Hypothalamus (tissue), 51 donors: ENCODE data around the gene CDC42BPG.
"Not testable (repeated sequence)": the region's sequence is repeated elsewhere in the genome, so short reads cannot be mapped to it uniquely, and the experiment has no call there.

ENCODE experiments used
- DNase-seq, 51 donors: peaks; one replicate each; lab custom pipeline; 2025; lab: John Stamatoyannopoulos, UW

Gene CDC42BPG

DNA sequence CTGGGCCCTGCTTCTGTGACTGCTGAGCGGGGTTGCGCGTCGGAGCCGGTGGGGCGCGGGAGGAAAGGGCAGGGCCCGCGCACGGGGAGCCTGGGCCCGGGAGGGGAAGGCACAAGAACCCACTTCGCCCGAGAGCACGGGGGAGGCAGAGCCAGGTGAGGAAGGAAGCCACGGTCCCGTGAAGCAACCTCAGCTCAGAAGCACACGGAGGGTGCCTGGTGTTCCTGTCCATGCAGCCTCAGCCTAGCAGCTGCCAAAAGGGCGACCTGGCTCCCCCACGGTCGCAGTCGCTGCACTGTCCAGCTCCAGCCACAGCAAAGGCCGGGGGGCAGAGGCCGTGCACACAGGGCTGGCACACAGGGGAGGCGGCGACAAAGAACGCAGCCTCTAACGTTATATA, 9.3 kb upstream of the CDC42BPG start:
- no peak for DNase-seq

DNA sequence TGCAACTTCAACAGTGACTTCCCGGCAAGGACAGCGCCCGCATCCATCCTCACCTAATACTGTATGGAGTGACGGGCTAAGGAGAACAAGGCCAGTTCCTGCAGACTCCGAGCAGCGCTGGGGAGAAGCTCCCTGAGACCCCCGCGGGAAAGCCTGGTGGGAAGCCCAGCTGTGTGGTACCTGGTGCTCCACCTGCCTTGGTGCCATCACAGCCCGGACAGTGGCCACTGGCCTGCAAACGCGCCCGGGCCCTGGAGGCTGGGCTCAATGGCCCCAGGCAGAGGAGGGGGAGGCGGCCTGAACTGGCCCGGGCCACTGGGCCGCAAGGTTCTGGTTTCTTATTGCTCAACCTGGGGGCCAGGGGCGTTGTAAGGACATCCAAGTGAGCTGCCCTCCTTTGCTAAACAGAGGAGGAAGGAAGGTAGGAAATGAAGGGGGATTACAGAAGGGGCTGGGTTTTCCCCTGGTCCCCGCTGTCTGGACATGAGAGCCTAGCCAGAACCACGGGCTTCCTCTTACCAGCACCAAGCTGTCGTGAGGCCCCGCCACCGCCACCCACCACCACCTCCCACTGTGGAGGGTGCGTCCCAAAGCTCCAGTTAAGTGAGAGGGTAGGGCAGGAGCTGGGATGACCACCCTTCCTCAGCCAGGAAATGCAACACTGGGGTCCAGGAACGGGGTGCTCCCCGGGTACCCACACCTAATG, 8.5 kb upstream of the CDC42BPG start:
- DNase-seq = no peak

DNA sequence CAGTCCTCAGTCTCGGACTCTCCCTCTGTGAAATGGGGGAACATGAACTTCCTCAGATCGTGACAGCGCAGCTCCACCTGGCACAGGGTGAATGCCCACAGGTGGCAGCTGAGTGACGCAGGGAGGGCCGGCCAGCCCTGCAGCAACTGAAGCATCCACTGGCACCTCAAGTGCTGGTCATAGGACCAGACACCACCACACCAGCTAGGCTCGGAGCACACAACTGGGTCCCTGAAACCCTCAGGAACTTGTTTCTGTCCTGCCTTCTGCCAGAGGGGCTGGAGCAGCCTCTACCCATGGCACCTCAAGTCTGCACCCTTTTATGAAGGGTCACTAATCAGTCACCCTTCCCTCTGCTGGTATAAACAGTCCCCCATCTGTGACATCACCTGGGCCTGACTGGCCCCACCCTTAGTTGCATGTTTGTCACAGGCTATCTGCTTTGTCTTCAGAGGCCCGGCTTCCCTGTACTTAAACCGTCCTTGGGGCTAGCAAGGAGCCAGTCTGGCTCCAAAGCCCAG, 7.4 kb upstream of the CDC42BPG start:
- DNase-seq = no peak

DNA sequence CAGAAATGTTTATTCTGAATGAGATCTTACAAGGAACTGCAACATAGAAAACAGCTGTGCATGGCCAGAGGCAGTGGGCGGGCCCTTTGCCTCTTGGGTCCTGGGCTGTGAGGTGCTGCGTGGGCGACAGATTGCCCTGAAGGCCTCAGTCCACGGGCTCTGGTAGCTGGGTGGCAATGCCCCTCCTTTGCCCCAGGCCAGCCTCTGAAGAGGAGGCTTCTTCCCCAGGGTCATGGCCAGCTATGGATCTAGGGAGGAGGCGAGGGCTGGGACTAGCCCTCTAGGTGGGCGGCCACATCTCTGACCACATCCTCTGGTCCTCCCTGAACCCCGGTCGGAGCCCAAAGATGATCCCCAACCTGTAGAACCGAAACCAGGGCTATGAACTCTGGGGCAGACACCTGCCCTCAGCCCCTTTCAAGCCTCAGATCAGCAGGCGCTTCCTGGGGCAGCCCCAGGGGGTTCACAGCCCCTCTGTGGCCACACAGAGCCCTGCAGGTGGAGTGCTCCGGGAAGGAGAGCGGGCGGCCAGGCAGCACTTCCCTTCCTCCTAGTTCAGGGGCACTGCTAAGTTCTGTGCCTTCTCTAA, 6.6 kb upstream of the CDC42BPG start:
- no peak for DNase-seq

DNA sequence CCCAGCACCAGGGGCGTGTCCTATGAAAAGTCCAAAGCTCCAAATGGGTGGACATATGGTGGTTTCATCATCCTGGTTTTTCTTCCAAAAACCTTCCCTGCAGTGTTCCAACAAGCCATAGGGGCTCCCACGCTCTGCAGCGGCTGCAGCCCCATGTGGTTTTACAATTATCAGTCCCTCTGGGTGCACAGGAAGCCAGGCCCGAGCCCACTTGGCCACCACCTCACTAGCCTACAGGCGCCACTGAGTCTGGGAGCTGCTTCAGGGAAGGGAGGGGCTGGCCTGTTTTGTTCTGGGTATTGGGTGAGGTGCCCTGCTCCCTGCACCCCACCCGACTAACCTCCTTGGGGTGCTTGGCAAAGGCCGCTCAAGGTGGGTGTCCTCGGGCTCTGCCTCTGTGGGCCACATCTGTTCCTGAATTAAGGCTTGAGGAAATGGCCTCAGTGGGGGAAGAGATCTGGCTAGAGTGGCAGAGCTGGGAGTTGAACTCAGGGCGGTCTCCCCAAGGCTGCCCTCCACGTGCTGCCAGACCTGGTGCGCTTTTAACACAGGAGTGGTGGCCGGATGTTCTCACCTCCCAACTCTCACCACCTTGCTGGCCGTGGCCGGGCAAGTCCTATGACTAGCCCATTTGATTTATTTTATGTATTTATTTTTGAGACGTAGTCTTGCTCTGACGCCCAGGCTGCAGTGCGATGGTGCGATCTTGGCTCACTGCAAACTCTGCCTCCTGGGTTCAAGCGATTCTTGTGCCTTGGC, 5.3 kb upstream of the CDC42BPG start:
- no peak for DNase-seq

DNA sequence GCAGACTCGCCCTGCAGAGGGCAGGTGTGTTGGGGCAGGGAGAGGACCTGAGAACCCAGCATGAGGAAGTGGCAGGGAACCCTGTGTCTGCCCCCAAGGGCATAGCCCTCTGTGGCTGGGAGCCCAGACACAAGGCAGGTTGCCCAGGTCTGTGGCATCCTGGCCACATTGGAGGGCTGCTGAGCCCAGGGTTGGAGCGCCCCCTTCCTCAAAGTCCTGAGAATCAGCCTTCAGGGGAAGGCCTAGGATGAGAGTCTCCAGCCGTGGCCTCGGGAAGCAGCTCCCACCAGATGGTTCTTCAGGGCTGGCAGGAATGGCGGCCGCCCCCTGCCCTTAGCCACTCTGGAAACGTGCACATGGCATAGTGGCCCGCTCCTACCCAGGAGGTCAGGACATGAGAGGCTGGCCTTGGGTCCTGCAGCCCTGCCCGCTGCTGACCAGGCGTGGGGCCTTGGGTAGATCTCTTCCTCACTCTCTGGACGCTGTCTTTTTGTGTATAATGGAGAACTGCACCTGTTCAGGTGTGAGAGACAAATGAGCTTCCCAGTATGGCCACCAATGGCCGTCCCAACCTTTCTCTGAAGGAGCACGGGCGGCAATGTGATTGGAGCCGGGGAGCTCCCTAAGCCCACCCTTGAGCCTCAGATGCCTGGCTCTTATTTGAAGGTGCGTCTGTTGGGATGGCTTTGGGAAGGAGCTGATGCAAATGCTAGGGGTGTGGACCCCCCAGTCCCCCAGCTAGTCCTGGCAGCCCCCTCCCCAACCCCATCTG, 4.6 kb upstream of the CDC42BPG start:
- DNase-seq = no peak

DNA sequence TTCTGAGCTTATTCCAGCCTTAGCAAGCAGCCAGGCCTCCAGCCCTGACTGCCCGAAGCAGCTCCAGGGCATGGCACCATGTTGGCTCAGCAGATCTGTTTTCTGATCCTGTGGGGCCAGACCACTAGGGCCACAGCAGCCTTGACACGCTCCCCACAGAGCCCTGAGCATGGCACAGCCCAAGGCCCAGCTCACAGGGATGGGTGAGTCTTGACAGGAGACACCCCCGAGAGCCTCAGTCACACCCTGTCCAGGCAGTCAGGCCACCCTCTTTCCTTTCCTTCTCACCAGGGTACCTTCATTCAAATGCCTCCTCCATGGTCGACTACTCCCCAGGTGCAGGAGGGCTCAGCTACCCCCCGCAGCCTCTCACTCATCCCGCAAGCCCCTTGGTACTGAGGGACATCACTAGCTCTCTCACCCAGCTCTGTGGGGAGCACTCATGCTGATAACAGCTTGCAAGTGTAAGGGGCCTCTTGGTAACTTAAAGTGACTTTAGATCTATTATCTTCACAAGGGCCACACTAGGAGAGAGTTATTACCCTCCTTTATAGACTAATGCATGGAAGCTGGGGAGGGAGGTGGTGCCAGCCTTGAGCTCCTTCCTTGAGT, 3.9 kb upstream of the CDC42BPG start:
- no peak for DNase-seq

DNA sequence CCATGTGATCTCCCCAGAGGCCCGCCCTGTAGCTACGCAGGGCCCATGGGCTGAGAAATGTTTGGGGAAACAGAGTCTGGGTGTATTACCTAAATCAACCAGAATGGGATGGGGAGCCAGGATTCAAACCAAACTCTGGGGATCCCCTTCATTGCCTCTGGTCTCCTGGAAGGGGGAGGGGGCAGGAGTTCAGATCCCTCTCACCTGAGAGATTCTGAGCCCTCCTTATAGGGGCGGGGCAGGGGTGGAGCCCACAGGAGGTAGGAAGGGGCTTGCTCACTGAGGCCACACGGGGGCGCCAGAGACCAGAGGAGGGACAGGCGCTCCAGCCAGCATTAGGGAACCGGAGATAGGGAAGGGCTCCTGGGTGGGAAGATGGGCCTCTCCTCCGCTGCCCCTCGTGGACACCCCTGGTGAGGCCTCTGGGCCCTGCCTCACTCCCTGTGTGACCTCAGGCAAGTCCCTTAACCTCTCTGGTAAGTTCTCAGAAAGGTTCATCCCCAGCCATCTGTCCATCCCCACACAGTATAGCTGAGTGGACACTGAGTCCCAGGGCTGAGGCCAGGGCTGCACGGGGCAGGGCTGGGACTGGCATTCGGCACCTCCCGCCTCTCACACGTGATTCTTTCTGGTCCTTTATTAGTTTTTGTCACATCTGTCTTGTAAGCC, 2.7 kb upstream of the CDC42BPG start:
- DNase-seq = peak; percentile 30 to 91 (median 74)

DNA sequence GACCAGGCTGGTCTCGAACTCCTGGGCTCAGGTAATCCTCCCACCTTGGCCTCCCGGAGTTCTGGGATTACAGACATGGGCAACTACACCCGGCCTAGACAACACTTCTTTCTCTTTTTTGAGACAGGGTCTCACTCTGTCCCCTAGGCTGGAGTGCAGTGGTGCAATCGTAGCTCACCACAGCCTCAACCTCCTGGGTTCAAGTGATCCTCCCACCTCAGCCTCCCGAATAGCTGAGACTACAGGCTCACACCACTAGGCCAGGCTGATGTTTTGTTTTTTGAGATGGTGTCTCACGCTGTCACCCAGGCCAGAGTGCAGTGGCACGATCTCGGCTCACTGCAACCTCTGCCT, 1.3 kb upstream of the CDC42BPG start:
- DNase-seq = not testable (repeated sequence)

DNA sequence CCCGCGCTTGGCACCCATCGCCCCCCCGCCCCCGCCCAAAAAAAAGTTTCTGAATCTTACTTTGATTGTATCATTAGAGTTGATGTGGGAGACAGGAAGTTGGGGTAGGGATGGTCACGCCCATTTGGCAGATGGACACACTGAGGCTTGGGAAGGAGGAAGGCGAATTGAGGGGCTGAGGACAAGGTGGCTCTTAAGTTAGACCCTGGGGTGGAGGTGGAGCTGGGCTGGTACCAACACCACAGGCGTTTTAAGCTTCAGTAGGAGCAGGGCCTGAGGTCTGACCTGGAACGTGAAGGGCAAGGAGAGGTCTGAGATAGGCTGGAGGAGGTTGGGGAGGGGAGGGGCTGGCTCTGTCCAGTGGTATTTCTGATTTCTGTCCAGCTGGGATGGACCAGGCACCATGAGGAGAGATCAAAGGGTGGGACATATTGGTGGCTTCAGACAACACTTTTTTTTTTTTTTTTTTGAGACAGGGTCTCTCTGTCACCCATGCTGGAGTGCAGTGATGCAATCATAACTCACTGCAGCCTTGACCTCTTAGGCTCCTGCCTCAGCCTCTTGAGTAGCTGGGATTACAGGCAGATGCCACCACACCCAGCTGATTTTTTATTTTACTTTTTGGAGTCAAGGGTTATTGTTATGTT, 799 bp upstream of the CDC42BPG start:
- no peak for DNase-seq

DNA sequence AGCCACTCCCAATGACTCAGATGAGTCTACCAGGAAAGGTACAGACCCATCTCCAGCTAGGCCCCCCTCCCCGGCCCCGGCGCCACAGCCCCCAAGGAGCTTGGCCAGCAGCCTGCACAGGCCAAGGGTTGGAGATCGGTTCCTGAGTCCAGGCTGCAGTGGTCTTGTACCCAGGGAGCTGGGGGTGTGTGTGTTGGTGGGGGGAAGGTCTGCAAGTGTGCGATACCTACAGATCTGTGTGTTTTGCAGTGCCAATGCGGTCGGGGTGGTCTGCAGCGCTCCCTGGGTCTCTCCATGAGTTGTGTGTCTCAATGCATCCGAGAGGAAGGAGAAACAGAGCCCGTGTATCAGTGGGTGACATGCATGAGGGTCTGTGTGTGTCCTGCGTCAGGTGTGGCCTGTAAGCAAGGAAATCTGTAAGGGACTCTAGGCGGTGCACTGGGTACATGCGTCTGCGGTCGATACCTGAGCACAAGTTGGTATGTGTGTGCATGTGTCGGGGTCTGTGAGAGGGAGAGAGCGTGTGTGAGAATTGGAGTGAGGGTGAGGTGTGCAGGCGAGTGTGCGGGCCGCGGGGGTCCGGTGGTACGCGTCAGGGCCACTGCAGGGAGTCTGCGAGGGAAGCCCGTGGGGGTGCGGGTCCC, 645 bp downstream of the CDC42BPG start:
- DNase-seq = no peak

DNA sequence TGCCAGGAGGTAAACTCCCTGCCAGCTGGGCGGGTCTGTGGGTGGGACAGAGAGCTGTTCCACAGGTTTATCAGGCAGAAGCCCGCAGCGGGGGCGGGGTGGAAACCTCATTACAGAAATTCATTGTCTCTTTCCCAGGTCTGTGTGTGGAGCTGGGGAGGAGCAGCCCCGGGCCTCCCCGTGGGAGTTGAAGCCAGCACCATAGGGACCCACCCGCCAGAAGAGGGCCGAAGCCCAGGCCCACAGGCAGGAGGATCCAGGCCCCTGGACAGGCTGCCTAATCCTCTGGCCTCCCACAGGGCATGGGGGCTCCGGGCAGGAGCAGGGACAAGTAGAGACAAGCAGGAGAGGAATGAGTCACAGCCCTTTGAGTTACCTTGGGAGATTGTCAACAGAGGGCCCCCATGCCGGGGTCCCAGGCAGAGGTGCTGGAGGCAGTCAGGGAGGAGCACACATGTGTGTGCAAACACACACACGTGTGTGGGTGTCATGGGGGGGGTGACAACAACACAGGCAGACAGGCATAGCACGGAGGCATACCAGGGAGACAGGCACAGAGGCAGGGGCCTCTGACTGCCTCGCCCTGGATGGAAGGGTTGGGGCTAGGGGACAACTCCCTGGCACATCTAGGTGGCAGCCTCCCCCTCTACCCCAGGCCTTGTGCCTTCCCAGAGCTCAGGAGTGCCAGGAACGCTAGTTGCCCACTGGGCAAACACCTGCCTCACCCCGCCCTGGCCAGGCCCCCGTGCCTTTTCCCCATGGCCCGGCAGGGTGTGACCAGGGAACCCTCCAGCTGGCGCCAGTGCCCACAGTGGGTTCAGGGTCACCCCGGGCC, 1.4 kb downstream of the CDC42BPG start:
- no peak for DNase-seq

DNA sequence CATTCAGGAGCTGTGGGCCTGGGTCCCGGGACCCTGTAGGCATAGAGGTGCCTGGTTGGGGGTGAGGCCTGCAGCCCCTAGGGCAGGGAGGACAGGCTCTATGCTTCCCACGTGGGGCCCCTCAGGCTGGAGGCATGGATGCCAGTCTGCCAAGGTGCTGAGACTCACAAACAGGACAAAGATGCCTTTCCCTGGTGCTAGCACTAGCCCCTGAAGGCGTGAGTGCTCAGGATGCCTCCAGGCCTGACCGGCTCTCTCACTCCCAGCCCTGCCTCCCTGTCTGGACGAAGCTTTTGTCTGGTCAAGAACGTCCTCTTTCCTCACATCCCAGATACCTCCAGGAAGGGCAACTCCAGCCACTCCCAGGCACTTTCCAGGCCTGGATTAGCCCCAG, 2.1 kb downstream of the CDC42BPG start:
- DNase-seq = no peak

DNA sequence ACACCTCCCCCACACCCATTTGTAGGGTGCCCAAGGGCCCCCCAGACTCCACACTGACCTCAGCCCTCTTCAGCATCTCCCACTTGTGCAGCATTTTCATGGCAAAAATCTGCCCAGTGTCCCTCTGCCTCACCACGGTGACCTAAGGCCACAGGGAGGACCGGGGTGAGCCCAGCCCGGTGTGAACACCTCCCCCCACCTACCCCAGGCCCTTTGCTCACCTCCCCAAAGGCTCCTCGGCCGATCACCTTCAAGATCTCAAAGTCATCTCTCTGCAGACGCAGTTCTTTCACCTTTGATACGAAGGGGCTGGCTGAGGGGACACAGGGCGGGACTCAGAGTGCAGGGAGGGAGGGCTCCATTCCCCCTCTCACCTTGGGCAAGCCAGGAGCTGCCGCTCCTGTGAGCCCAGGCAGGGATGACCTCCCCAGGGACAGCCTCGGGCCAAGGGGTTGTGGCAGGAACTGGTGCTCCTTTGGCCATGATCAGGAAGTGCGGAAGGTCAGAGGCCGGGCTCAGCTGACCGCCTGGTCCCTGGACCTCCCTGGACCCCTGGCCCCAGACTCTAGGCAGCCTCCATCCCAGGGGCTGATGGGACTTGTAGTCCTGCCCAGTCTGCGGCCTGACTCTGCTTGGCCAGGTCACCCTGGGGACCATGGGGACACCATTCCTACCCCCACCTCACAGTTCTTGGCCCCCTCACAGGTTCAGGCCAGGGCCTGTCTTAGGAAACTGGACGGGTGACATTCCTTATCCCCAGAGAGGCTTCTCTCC, 2.7 kb downstream of the CDC42BPG start:
- DNase-seq = no peak

DNA sequence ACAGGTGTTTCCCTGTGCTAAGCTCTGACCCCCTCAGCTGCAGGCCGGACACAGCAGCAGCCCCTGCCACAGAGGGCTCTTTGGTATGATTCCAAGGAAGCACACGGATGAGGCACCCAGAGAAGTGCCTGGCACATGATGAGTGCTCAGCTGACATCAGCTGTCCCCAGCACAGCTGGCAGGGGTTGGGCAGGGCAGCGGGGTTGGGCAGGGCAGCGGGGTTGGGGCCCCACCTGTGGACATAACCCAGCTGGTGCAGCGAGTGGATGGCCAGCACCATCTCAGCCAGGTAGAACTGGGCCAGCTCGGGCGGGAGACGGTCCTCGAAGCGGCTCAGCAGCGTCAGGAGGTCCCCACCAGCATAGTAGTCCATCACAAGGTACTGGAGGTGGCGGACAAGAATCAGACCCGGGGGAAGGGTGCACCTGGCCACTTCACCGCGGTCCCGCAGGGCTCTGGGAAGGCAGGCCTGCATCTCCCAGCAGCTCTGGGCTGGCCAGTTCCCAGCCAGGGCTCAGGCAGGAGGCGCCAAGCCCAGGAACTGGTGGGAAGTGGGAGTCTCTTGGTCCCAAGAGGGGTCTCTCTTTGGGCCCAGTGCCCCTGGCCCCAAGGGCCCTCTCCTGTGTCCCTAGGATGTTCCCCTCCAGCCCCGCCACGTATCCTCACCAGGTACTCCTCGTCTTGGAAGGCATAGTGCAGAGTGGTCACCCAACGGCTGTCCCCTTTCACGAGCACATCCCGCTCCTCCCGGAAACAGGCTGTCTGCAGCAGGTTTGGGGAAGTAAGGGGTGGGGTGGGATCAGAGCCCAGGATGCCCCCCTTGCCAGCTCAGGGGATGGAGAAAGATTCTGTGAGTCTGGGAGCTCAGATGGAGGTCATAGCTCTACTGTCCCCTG, 4.3 kb downstream of the CDC42BPG start:
- no peak for DNase-seq

DNA sequence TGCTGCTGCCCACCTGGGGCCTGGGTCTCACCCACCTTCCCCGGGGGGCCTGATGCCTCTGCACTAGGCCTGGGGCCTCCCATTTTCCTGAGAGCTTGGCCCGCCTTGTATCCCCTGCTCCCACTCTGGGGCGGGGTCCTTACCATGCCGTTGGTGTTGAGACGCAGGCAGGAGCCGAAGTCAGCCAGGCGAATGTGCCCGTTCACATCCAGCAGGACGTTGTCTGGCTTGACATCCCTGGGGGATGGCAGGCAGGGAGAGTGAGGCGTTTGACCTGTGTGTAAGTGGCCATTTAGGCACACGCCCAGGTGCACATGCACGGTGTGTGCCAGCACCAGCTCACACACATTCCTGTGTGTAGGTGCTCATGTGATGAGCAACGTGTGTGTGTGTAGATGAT, 5.1 kb downstream of the CDC42BPG start:
- DNase-seq = no peak
